Measurements from ENCODE around the gene OR51A4. TPM values are rescaled to one million over a fixed set of nuclear protein-coding genes. Genes with fewer than 3 reads are reported as not detected.

Gene OR51A4
- total RNA-seq, 1 donor from 2014 or later, result not detected

Other genes with a start within 250 kb of the OR51A4 start
- gene OR51E2, start 249.8 kb downstream of the OR51A4 start, total RNA-seq, result not detected
- not detected for gene MMP26, start 242.8 kb downstream of the OR51A4 start, total RNA-seq
- not detected for gene OR51F1, start 177.7 kb downstream of the OR51A4 start, total RNA-seq
- not detected for gene OR52R1, start 143.2 kb downstream of the OR51A4 start, total RNA-seq
- not detected for gene OR51F2, start 126.3 kb downstream of the OR51A4 start, total RNA-seq
- not detected for gene OR51S1, start 98.4 kb downstream of the OR51A4 start, total RNA-seq
- not detected for gene OR51T1, start 65.7 kb downstream of the OR51A4 start, total RNA-seq
- gene OR51A7, start 43.8 kb downstream of the OR51A4 start, total RNA-seq, result not detected
- not detected for gene OR51G2, start 28.3 kb downstream of the OR51A4 start, total RNA-seq
- gene OR51G1, start 23.3 kb downstream of the OR51A4 start, total RNA-seq, result not detected
- not detected for gene OR51A2, start 8.1 kb upstream of the OR51A4 start, total RNA-seq
- not detected for gene OR51L1, start 47.2 kb upstream of the OR51A4 start, total RNA-seq
- not detected for gene OR52J3, start 98.9 kb upstream of the OR51A4 start, total RNA-seq
- gene OR52E2, start 112.0 kb upstream of the OR51A4 start, total RNA-seq, result not detected
- gene OR52E1, start 122.0 kb upstream of the OR51A4 start, total RNA-seq, result not detected
- not detected for gene OR52A5, start 190.8 kb upstream of the OR51A4 start, total RNA-seq
- not detected for gene OR52A1, start 207.2 kb upstream of the OR51A4 start, total RNA-seq